Superior temporal gyrus (tissue), 1 donor: ENCODE data around the gene TAL1.
"Not testable (repeated sequence)": the region's sequence is repeated elsewhere in the genome, so short reads cannot be mapped to it uniquely, and the experiment has no call there.

Source experiments
- DNase-seq: peaks from one replicate; pipeline ENCODE4 v3.0.0-alpha.2; 2016; ENCODE audit errors: extremely low spot score

TAL1 gene

GRCh38 chr1:47212636-47213229, 19.3 kb downstream of the TAL1 start:
- DNase-seq: no peak

GRCh38 chr1:47211796-47212269, 20.2 kb downstream of the TAL1 start:
- DNase-seq: no peak

- DNase-seq: no peak
Observed at GRCh38 chr1:47210666-47211065, 21.4 kb downstream of the TAL1 start.

- no peak for DNase-seq
Observed at GRCh38 chr1:47209725-47210325, 22.2 kb downstream of the TAL1 start.

- no peak for DNase-seq
Observed at GRCh38 chr1:47209091-47209490, 22.9 kb downstream of the TAL1 start.

- DNase-seq: no peak
Observed at GRCh38 chr1:47208374-47208850, 23.6 kb downstream of the TAL1 start.

- no peak for DNase-seq
Observed at GRCh38 chr1:47207803-47208373, 24.1 kb downstream of the TAL1 start.

GRCh38 chr1:47205918-47206317, 26.1 kb downstream of the TAL1 start:
- no peak for DNase-seq

GRCh38 chr1:47203504-47203903, 28.5 kb downstream of the TAL1 start:
- DNase-seq: not testable (repeated sequence)

GRCh38 chr1:47201179-47201578, 30.8 kb downstream of the TAL1 start:
- DNase-seq: no peak

- DNase-seq: no peak
Observed at GRCh38 chr1:47198214-47198613, 33.8 kb downstream of the TAL1 start.

GRCh38 chr1:47196622-47197021, 35.4 kb downstream of the TAL1 start:
- no peak for DNase-seq

- DNase-seq: not testable (repeated sequence)
Observed at GRCh38 chr1:47195981-47196380, 36.0 kb downstream of the TAL1 start.

GRCh38 chr1:47194311-47194710, 37.7 kb downstream of the TAL1 start:
- no peak for DNase-seq

GRCh38 chr1:47193496-47193895, 38.5 kb downstream of the TAL1 start:
- not testable (repeated sequence) for DNase-seq

GRCh38 chr1:47192458-47193384, 39.3 kb downstream of the TAL1 start:
- peak; percentile 75 for DNase-seq

GRCh38 chr1:47191940-47192457, 40.0 kb downstream of the TAL1 start:
- no peak for DNase-seq

GRCh38 chr1:47190857-47191256, 41.2 kb downstream of the TAL1 start:
- DNase-seq: no peak

- no peak for DNase-seq
Observed at GRCh38 chr1:47190509-47190855, 41.5 kb downstream of the TAL1 start.

GRCh38 chr1:47189844-47190508, 42.0 kb downstream of the TAL1 start, which contains the start of gene PDZK1IP1:
Gene PDZK1IP1, minus strand, starts transcription at chr1:47190036. Its CDS starts 104 bp downstream, at chr1:47189932.
- DNase-seq: no peak
